Endothelial cell of umbilical vein (primary cell): Measurements from ENCODE around the gene CD80. TPM values are rescaled to one million over a fixed set of nuclear protein-coding genes. Genes with fewer than 3 reads are reported as not detected.
A peak's percentile ranks its signal among the peaks of the same experiment; 100 is the strongest.

Source experiments
- BruUV-seq: library from RNA; stranded (reverse); fragments of 400-500 nt; replicated peaks from 2 replicates; lab custom pipeline; 2021; lab: Mats Ljungman, UMichigan
- CTCF ChIA-PET: fragments of 300-600, 350-600 bp; sonication (Branson Sonifier 250); formaldehyde crosslinking; loops from one replicate; lab custom pipeline; 2021; ENCODE audit warnings: antibody characterized with exemption, inconsistent platforms; lab: Charles Lee
- POLR2A ChIA-PET: fragments of 300-600, 350-600 bp; sonication (Branson Sonifier 250); formaldehyde crosslinking; loops from one replicate; lab custom pipeline; 2021; ENCODE audit warnings: antibody characterized with exemption, inconsistent platforms; lab: Charles Lee
- DNase-seq: peaks from one replicate; pipeline ENCODE4 v3.0.0-alpha.2; 2011; ENCODE audit warnings: low read depth, low spot score
- FAIRE-seq: peaks from 2 replicates; lab custom pipeline; 2011; peaks lifted over from hg19 to GRCh38; lab: Jason Lieb, UNC
- H2AFZ ChIP-seq: 2 replicates; pipeline ENCODE4 v1.6.0; 2012; ENCODE audit warnings: low read depth, low read length, control low read depth, inconsistent platforms
- H3K27ac ChIP-seq: 2 replicates; pipeline ENCODE4 v1.5.1; 2011; ENCODE audit warnings: low read depth, mild to moderate bottlenecking, control low read depth, low read length, moderate library complexity; ENCODE audit not compliant: insufficient read depth
- H3K27me3 ChIP-seq, 2 experiments: 2 replicates each; pipeline versions ENCODE4 v1.6.0 to v1.6.1; 2011; ENCODE audit warnings: low read length in 2 of 2, mixed read lengths in 1 of 2; ENCODE audit not compliant: control insufficient read depth in 2 of 2, insufficient read depth in 2 of 2
- H3K36me3 ChIP-seq, 2 experiments: 2 replicates in 1 of 2; 3 replicates in 1 of 2; pipeline ENCODE4 v1.5.1; 2011; ENCODE audit warnings: low read length in 2 of 2, mild to moderate bottlenecking in 1 of 2, moderate library complexity in 1 of 2; ENCODE audit not compliant: control insufficient read depth in 2 of 2, insufficient read depth in 2 of 2; ENCODE audit errors: extremely low read depth in 1 of 2
- H3K4me1 ChIP-seq: 3 replicates; pipeline ENCODE4 v1.5.1; 2011; ENCODE audit warnings: mild to moderate bottlenecking, low read length; ENCODE audit not compliant: control insufficient read depth, insufficient read depth; ENCODE audit errors: extremely low read depth
- H3K4me2 ChIP-seq: 2 replicates; pipeline ENCODE4 v1.6.1; 2011; ENCODE audit warnings: low read length, control low read depth, mixed read lengths; ENCODE audit not compliant: insufficient read depth
- H3K4me3 ChIP-seq, 3 experiments: fragments of 200-600 bp in 1 of 3; sonication (generic), shearing (Covaris generic) in 1 of 3; replicated peaks in 1 of 3; 2 replicates each; pipeline ENCODE4 v1.5.1; 2011 to 2016; ENCODE audit warnings: control low read depth in 3 of 3, low read length in 3 of 3, mild to moderate bottlenecking in 2 of 3, inconsistent platforms in 1 of 3, low read depth in 1 of 3, moderate library complexity in 1 of 3; ENCODE audit not compliant: insufficient read depth in 1 of 3
- H3K79me2 ChIP-seq: 2 replicates; pipeline ENCODE4 v1.6.0; 2012; ENCODE audit warnings: low read length, inconsistent platforms; ENCODE audit not compliant: control insufficient read depth, insufficient read depth
- H3K9ac ChIP-seq: replicated peaks from 2 replicates; pipeline ENCODE3; 2011; ENCODE audit warnings: low read length, control low read depth; ENCODE audit not compliant: insufficient read depth; ENCODE audit errors: extremely low read depth
- H3K9me1 ChIP-seq: replicated peaks from 3 replicates; pipeline ENCODE4 v1.6.0; 2011; ENCODE audit warnings: mild to moderate bottlenecking, low read length; ENCODE audit not compliant: control insufficient read depth, insufficient read depth; ENCODE audit errors: extremely low read depth
- H3K9me3 ChIP-seq: replicated peaks from 2 replicates; pipeline ENCODE4 v1.5.1; 2012; ENCODE audit warnings: low read length, inconsistent platforms; ENCODE audit not compliant: control insufficient read depth, insufficient read depth
- H4K20me1 ChIP-seq: replicated peaks from 2 replicates; pipeline ENCODE3; 2011; ENCODE audit warnings: mild to moderate bottlenecking, low read length; ENCODE audit not compliant: control insufficient read depth, insufficient read depth; ENCODE audit errors: extremely low read depth
- CTCF ChIP-seq, 2 donors: IDR thresholded peaks; 1 replicate in 1 of 2; 2 replicates in 1 of 2; pipeline ENCODE4 v1.5.1; 2011; ENCODE audit warnings: low read length in 2 of 2, mild to moderate bottlenecking in 2 of 2, moderate library complexity in 2 of 2, control low read depth in 1 of 2, inconsistent platforms in 1 of 2, low read depth in 1 of 2; ENCODE audit not compliant: insufficient read depth in 1 of 2; ENCODE audit errors: extremely low read depth in 1 of 2
- EZH2 ChIP-seq: IDR thresholded peaks from 2 replicates; pipeline ENCODE4 v1.6.1; 2012; ENCODE audit warnings: borderline replicate concordance, low read depth, mild to moderate bottlenecking, moderate library complexity, low read length, inconsistent platforms; ENCODE audit not compliant: severe bottlenecking
- FOS ChIP-seq: IDR thresholded peaks from 2 replicates; pipeline ENCODE4 v1.6.1; 2011; ENCODE audit warnings: mild to moderate bottlenecking, low read length, moderate library complexity, borderline replicate concordance; ENCODE audit not compliant: insufficient read depth
- GATA2 ChIP-seq: IDR thresholded peaks from 2 replicates; pipeline ENCODE4 v1.7.0; 2011; ENCODE audit warnings: low read depth, mild to moderate bottlenecking, moderate library complexity, mixed read lengths, low read length; ENCODE audit not compliant: insufficient read length, insufficient read depth
- MAX ChIP-seq: IDR thresholded peaks from 2 replicates; pipeline ENCODE4 v1.6.1; 2011; ENCODE audit not compliant: insufficient read depth, insufficient read length
- MYC ChIP-seq: IDR thresholded peaks from one replicate; pipeline ENCODE4 v1.6.1; 2011; ENCODE audit warnings: mild to moderate bottlenecking, low read depth, low read length
- POLR2A ChIP-seq: IDR thresholded peaks from 2 replicates; pipeline ENCODE4 v1.6.1; 2012; ENCODE audit warnings: low read depth, mild to moderate bottlenecking, control low read depth, low read length
- dilution Hi-C: fragments of 300-500 bp; cut with MboI; formaldehyde crosslinking; loops from one replicate; pipeline ENCODE4 v1.15.0; 2019; ENCODE audit warnings: low sequenced_read_pairs; ENCODE audit not compliant: extremely low pct_ligation_motif_present
- intact Hi-C: fragments of 100-400 bp; cut with micrococcal nuclease; formaldehyde crosslinking; loops from one replicate; pipeline ENCODE4 v1.10.0; 2022
- polyA plus RNA-seq, 4 experiments: library from polyadenylated mRNA; depleted of rRNA in 3 of 4; stranded (reverse) in 3 of 4; unstranded in 1 of 4; fragments of >200 nt; gene quantifications; 2 replicates each; pipeline versions ENCODE4 v1.2.1 to v1.2.3, GENCODE V29; 2011 to 2012; ENCODE audit warnings: missing spikeins in 1 of 4
- total RNA-seq: library from RNA; stranded (reverse); gene quantifications from 2 replicates; pipeline ENCODE4 v1.2.3, GENCODE V29; 2021

Gene CD80
- total and polyA plus RNA-seq, 2 donors (not counting 3 experiments of a cell fraction or from before 2014, with no cell fraction given) = not detected

- H3K27ac ChIP-seq = no peak overlapping the region
- no peak for FAIRE-seq
- POLR2A ChIA-PET = no interaction called here
- H3K9me3 ChIP-seq = no peaks in the 10 kb centered on the region
- no peak for DNase-seq
- no peaks in the 10 kb centered on the region for H3K79me2 ChIP-seq
- BruUV-seq = no TSS peak
- H2AFZ ChIP-seq = no peak overlapping the region
- H4K20me1 ChIP-seq = no peaks in the 10 kb centered on the region
- H3K4me1 ChIP-seq = no peaks in the 10 kb centered on the region
- CTCF ChIA-PET = no interaction called here
- intact Hi-C loops (no loop called here), dilution Hi-C loops (no loop called here)
- H3K4me2 ChIP-seq = no peak overlapping the region
- no peaks in the 10 kb centered on the region for H3K9me1 ChIP-seq
- no peak overlapping the region for H3K9ac ChIP-seq
- no peaks in the 10 kb centered on the region for H3K27me3 ChIP-seq
- no peak overlapping the region for H3K4me3 ChIP-seq
- no peaks in the 10 kb centered on the region for H3K36me3 ChIP-seq
- TF ChIP-seq MYC (no peak), FOS (no peak)
These were observed 29.0 kb downstream of the CD80 start for GRCh38 chr3:119530456-119530855.

GRCh38 chr3:119529883-119530282 is 29.5 kb downstream of the CD80 start:
- dilution Hi-C loops = no loop called here
- no peaks in the 10 kb centered on the region for H3K9me3 ChIP-seq
- H3K9me1 ChIP-seq = no peaks in the 10 kb centered on the region
- no peak overlapping the region for H2AFZ ChIP-seq
- intact Hi-C loops = no loop called here
- POLR2A ChIA-PET = no interaction called here
- no peak overlapping the region for H3K27ac ChIP-seq
- TF ChIP-seq CTCF (IDR thresholded peaks at IDR 0.05; ENCODE audit: extremely low read depth in 1 of 2, insufficient read depth in 1 of 2, low read depth in 1 of 2, low read length in 2 of 2) (no peak), FOS (no peak), GATA2 (no peak), MYC (no peak), MAX (no peak), EZH2 (no peak), POLR2A (no peak)
- BruUV-seq = no TSS peak
- no peaks in the 10 kb centered on the region for H3K36me3 ChIP-seq
- H3K27me3 ChIP-seq = no peaks in the 10 kb centered on the region
- CTCF ChIA-PET = no interaction called here
- H4K20me1 ChIP-seq = no peaks in the 10 kb centered on the region
- no peaks in the 10 kb centered on the region for H3K4me1 ChIP-seq
- no peaks in the 10 kb centered on the region for H3K79me2 ChIP-seq
- H3K4me2 ChIP-seq = no peak overlapping the region
- DNase-seq (no peak), FAIRE-seq (peak; percentile 58)
- no peak overlapping the region for H3K9ac ChIP-seq
- H3K4me3 ChIP-seq = no peak overlapping the region
